Measurements from ENCODE around the gene GASK1A. TPM values are rescaled to one million over a fixed set of nuclear protein-coding genes. Genes with fewer than 3 reads are reported as not detected.

GASK1A gene
- total RNA-seq, 1 donor from 2014 or later, result 2.1 TPM

GRCh38 chr3:43013743-43014155 lies 34.6 kb downstream of the GASK1A start:
- H3K9me3 Mint-ChIP-seq, result no peaks in the 10 kb centered on the region

GRCh38 chr3:43014241-43014640 lies 35.1 kb downstream of the GASK1A start:
- Mint-ChIP-seq H3K4me1 (no peaks in the 10 kb centered on the region), H3K27me3 (ENCODE audit: low read depth) (no peaks in the 10 kb centered on the region), H3K9me3 (no peaks in the 10 kb centered on the region), H3K36me3 (ENCODE audit: low read depth) (no peaks in the 10 kb centered on the region), H3K4me3 (no peak overlapping the region), H3K27ac (ENCODE audit: unreplicated experiment) (no peak overlapping the region)
- no peak for DNase-seq (ENCODE audit: low read depth, low spot score)
- TF ChIP-seq CTCF (conservative IDR thresholded peaks at IDR 0.05), result no peak

More at GRCh38 chr3:43013743-43014155, 34.6 kb downstream of the GASK1A start:
- no peaks in the 10 kb centered on the region for H3K36me3 Mint-ChIP-seq (ENCODE audit: low read depth)
- DNase-seq (ENCODE audit: low read depth, low spot score), result no peak
- H3K4me3 Mint-ChIP-seq, result no peak overlapping the region
- TF ChIP-seq CTCF (conservative IDR thresholded peaks at IDR 0.05), result no peak
- no peaks in the 10 kb centered on the region for H3K27me3 Mint-ChIP-seq (ENCODE audit: low read depth)
- no peak overlapping the region for H3K27ac Mint-ChIP-seq (ENCODE audit: unreplicated experiment)
- no peaks in the 10 kb centered on the region for H3K4me1 Mint-ChIP-seq

- no peaks in the 10 kb centered on the region for H3K36me3 Mint-ChIP-seq (ENCODE audit: low read depth)
- H3K4me1 Mint-ChIP-seq, result no peaks in the 10 kb centered on the region
- H3K9me3 Mint-ChIP-seq, result no peaks in the 10 kb centered on the region
- DNase-seq (ENCODE audit: low read depth, low spot score), result no peak
- no peak overlapping the region for H3K4me3 Mint-ChIP-seq
- no peaks in the 10 kb centered on the region for H3K27me3 Mint-ChIP-seq (ENCODE audit: low read depth)
- no peak overlapping the region for H3K27ac Mint-ChIP-seq (ENCODE audit: unreplicated experiment)
- TF ChIP-seq CTCF (conservative IDR thresholded peaks at IDR 0.05), result no peak
These were observed 35.8 kb downstream of the GASK1A start for GRCh38 chr3:43014956-43015355.

- Mint-ChIP-seq H3K4me3 (no peak overlapping the region), H3K27me3 (ENCODE audit: low read depth) (no peaks in the 10 kb centered on the region), H3K4me1 (no peaks in the 10 kb centered on the region), H3K27ac (ENCODE audit: unreplicated experiment) (no peak overlapping the region), H3K9me3 (no peaks in the 10 kb centered on the region), H3K36me3 (ENCODE audit: low read depth) (no peaks in the 10 kb centered on the region)
- no peak for DNase-seq (ENCODE audit: low read depth, low spot score)
- no peak for TF ChIP-seq CTCF (conservative IDR thresholded peaks at IDR 0.05)
These were observed 36.5 kb downstream of the GASK1A start for GRCh38 chr3:43015572-43015971.

- Mint-ChIP-seq H3K36me3 (ENCODE audit: low read depth) (no peaks in the 10 kb centered on the region), H3K27ac (ENCODE audit: unreplicated experiment) (no peak overlapping the region), H3K9me3 (no peaks in the 10 kb centered on the region), H3K4me3 (no peak overlapping the region), H3K4me1 (no peaks in the 10 kb centered on the region), H3K27me3 (ENCODE audit: low read depth) (no peaks in the 10 kb centered on the region)
- DNase-seq (ENCODE audit: low read depth, low spot score), result no peak
- no peak for TF ChIP-seq CTCF (conservative IDR thresholded peaks at IDR 0.05)
These were observed 37.1 kb downstream of the GASK1A start for GRCh38 chr3:43015991-43016865.

Measured in neural crest cell (in vitro differentiated cells).